ENCODE data around the gene GNAQ. TPM values are rescaled to one million over a fixed set of nuclear protein-coding genes. Genes with fewer than 3 reads are reported as not detected.

GNAQ gene
- total RNA-seq, 1 donor from 2014 or later = 46.7 TPM

GRCh38 chr9:78015241-78015640 lies 16.4 kb downstream of the GNAQ start:
- no peak for TF ChIP-seq CTCF (conservative IDR thresholded peaks at IDR 0.05)
- peaks cover 29% of the 10 kb centered on the region for H3K4me1 Mint-ChIP-seq (ENCODE audit: unreplicated experiment)
- H3K36me3 Mint-ChIP-seq = peaks cover 9% of the 10 kb centered on the region
- DNase-seq (ENCODE audit: extremely low spot score, unreplicated experiment) = no peak
- no peak overlapping the region for H3K27ac Mint-ChIP-seq
- H3K27me3 Mint-ChIP-seq = no peaks in the 10 kb centered on the region
- no peak overlapping the region for H3K4me3 Mint-ChIP-seq
- H3K9me3 Mint-ChIP-seq = no peaks in the 10 kb centered on the region

- H3K4me3 Mint-ChIP-seq = no peak overlapping the region
- no peaks in the 10 kb centered on the region for H3K27me3 Mint-ChIP-seq
- DNase-seq (ENCODE audit: extremely low spot score, unreplicated experiment) = no peak
- H3K4me1 Mint-ChIP-seq (ENCODE audit: unreplicated experiment) = peaks cover 30% of the 10 kb centered on the region
- H3K36me3 Mint-ChIP-seq = peaks cover 9% of the 10 kb centered on the region
- H3K27ac Mint-ChIP-seq = no peak overlapping the region
- H3K9me3 Mint-ChIP-seq = no peaks in the 10 kb centered on the region
- TF ChIP-seq CTCF (conservative IDR thresholded peaks at IDR 0.05) = no peak
Measured at GRCh38 chr9:78014776-78015175, 16.8 kb downstream of the GNAQ start.

DNA sequence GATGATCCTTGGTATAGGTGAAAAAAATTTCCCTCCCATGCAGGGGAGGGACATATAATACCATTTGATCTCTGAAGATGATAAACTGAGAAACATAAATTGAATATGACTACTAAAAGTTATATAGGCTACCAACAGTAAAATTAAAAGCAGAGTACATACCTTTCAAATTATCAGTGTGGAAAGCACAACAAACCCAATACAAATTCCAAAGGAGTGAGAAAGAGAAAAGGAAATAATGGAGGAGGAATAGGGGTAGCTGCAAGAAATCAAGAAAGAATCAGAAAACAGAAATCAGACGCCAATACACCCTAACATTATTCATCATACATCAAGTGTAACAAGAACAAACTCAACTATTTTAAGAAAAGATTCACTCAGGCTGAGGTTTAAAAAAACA lies 17.7 kb downstream of the GNAQ start:
- Mint-ChIP-seq H3K27me3 (no peaks in the 10 kb centered on the region), H3K27ac (no peak overlapping the region), H3K4me1 (ENCODE audit: unreplicated experiment) (peaks cover 33% of the 10 kb centered on the region), H3K4me3 (no peak overlapping the region), H3K9me3 (no peaks in the 10 kb centered on the region), H3K36me3 (peaks cover 9% of the 10 kb centered on the region)
- no peak for DNase-seq (ENCODE audit: extremely low spot score, unreplicated experiment)
- TF ChIP-seq CTCF (conservative IDR thresholded peaks at IDR 0.05) = no peak

DNA sequence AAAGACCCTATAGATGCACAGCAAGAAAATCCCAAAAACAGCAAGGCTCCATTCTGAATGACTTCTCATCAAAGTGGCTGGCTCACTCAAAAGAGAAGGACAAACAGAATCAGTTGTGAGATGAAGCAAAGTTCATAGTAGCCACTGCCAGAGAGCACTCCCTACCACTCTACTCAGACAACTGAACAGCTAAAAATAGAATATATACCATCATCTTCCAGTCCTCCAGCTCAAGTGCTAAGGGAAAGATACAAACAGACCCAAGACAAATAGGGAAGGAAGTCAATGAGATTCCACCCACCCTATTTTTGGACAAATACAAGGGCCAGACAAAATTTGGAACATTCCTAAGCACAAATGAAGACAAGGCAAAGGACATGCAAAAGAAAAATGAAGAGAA lies 20.6 kb downstream of the GNAQ start:
- Mint-ChIP-seq H3K4me1 (ENCODE audit: unreplicated experiment) (peaks cover 30% of the 10 kb centered on the region), H3K27ac (no peak overlapping the region), H3K4me3 (no peak overlapping the region)

GRCh38 chr9:78010445-78010844 lies 21.2 kb downstream of the GNAQ start:
- DNase-seq (ENCODE audit: extremely low spot score, unreplicated experiment) = no peak
- no peak overlapping the region for H3K4me3 Mint-ChIP-seq
- H3K27me3 Mint-ChIP-seq = no peaks in the 10 kb centered on the region
- H3K9me3 Mint-ChIP-seq = peaks cover 4% of the 10 kb centered on the region
- peaks cover 33% of the 10 kb centered on the region for H3K4me1 Mint-ChIP-seq (ENCODE audit: unreplicated experiment)
- peaks cover 17% of the 10 kb centered on the region for H3K36me3 Mint-ChIP-seq
- no peak for TF ChIP-seq CTCF (conservative IDR thresholded peaks at IDR 0.05)
- no peak overlapping the region for H3K27ac Mint-ChIP-seq

More for the DNA sequence above, 20.6 kb downstream of the GNAQ start:
- TF ChIP-seq CTCF (conservative IDR thresholded peaks at IDR 0.05) = no peak
- H3K9me3 Mint-ChIP-seq = no peaks in the 10 kb centered on the region
- H3K36me3 Mint-ChIP-seq = peaks cover 12% of the 10 kb centered on the region
- H3K27me3 Mint-ChIP-seq = no peaks in the 10 kb centered on the region
- no peak for DNase-seq (ENCODE audit: extremely low spot score, unreplicated experiment)

DNA sequence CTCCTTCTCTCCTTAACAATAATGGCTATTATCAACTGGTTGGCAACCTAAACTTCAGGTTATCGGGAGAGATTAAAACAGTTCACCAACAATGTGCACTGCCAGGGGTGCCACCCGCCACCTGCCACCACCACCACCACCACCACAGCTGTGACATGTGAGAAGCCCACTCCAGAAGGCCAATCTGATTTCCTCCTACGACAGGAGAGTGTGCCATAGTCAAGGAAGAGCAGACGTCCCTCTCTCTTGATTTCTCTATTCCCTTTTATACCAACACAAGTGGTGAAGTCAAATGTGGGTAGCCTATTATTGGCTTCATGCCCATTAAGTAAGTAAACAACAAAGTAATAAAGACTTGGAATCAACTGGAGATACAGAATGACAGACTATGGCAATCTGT lies 22.4 kb downstream of the GNAQ start:
- Mint-ChIP-seq H3K4me3 (no peak overlapping the region), H3K9me3 (peaks cover 9% of the 10 kb centered on the region), H3K4me1 (ENCODE audit: unreplicated experiment) (peaks cover 39% of the 10 kb centered on the region), H3K27ac (no peak overlapping the region), H3K27me3 (no peaks in the 10 kb centered on the region), H3K36me3 (peaks cover 22% of the 10 kb centered on the region)
- no peak for TF ChIP-seq CTCF (conservative IDR thresholded peaks at IDR 0.05)
- no peak for DNase-seq (ENCODE audit: extremely low spot score, unreplicated experiment)

Measured in type B pancreatic cell (in vitro differentiated cells).